Body of pancreas (tissue), 4 donors: ENCODE results near the gene SLC25A21. TPM values are rescaled to one million over a fixed set of nuclear protein-coding genes. Genes with fewer than 3 reads are reported as not detected.
"Not testable (repeated sequence)": the region's sequence is repeated elsewhere in the genome, so short reads cannot be mapped to it uniquely, and the experiment has no call there.

Experiments used
- ATAC-seq: fragments of 150-250 bp; one replicate; pipeline ENCODE4 v1.9.1; 2016
- DNase-seq, 4 donors: peaks; one replicate each; pipeline ENCODE4 v3.0.0-alpha.2; 2019
- H3K27ac ChIP-seq, 4 donors: fragments of 200-600 bp; sonication (generic); 1 replicate in 3 of 4; 2 replicates in 1 of 4; pipeline versions ENCODE4 v1.5.1 to v1.6.1; 2016 to 2019; ENCODE audit warnings: mild to moderate bottlenecking in 1 of 4, mixed read lengths in 1 of 4, moderate library complexity in 1 of 4
- H3K27me3 ChIP-seq, 2 donors: fragments of 200-600 bp; sonication (generic); one replicate each; pipeline ENCODE4 v1.6.0; 2016; ENCODE audit warnings: mild to moderate bottlenecking in 1 of 2
- H3K36me3 ChIP-seq, 2 donors: fragments of 200-600 bp; sonication (generic); replicated peaks in 1 of 2; 2 replicates each; pipeline ENCODE4 v1.5.1; 2016; ENCODE audit warnings: low read depth in 2 of 2; ENCODE audit not compliant: insufficient read depth in 1 of 2
- H3K4me1 ChIP-seq: fragments of 200-600 bp; sonication (generic); one replicate; pipeline ENCODE4 v1.6.0; 2016
- H3K4me3 ChIP-seq, 2 donors: fragments of 200-600 bp; sonication (generic); 1 replicate in 1 of 2; 2 replicates in 1 of 2; pipeline ENCODE4 v1.5.1; 2016 to 2019
- H3K9me3 ChIP-seq, 3 donors: fragments of 200-600 bp; sonication (generic); 1 replicate in 2 of 3; 2 replicates in 1 of 3; pipeline ENCODE4 v1.5.1; 2016
- POLR2A ChIP-seq, 3 donors: fragments of 450-650 bp; IDR thresholded peaks; one replicate each; pipeline ENCODE4 v1.6.1; 2016; ENCODE audit warnings: antibody characterized with exemption in 3 of 3, mild to moderate bottlenecking in 2 of 3
- WGBS, 2 donors: methylation state at CpG; one replicate each; pipeline ENCODE4 v1.1.5; 2017; 5-methylcytosine and 5-hydroxymethylcytosine counted together
- intact Hi-C: fragments of 100-400 bp; cut with DNase I; formaldehyde crosslinking; loops from one replicate; pipeline ENCODE4 v1.15.1; 2023
- total RNA-seq, 2 donors: library from RNA; depleted of rRNA; stranded (reverse); fragments of >200 nt; gene quantifications; one replicate each; pipeline ENCODE4 v1.1.0, GENCODE V29; 2016
- TF ChIP-seq, protein P1 (sequence below), 7 experiments: fragments of 450-650 bp in 4 of 7; fragments of 200-600 bp in 3 of 7; sonication (generic) in 3 of 7; IDR thresholded peaks; one replicate each; pipeline ENCODE4 v1.5.1; 2016 to 2019; ENCODE audit warnings: antibody characterized with exemption in 7 of 7

SLC25A21 gene
- total RNA-seq, 2 donors from 2014 or later = not detected

DNA sequence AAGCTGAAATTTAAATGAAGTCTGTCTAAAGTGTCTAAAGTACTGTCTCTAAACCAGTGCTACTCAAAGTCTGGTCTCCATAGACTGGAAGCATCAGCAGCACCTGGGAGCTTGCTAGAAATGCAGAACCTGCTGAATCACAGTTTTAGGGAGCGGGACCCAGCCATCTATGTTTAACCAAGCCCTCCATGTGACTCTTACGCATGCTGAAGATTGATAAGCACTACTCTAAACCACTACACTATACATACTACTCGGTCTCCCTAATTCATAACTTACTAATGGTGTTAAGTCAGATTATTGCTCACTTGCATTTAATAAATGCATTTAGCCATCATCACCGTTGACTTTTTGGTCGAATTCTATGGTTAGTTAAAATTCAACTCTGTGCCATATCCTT, 88.8 kb downstream of the SLC25A21 start:
- no peaks in the 10 kb centered on the region for H3K36me3 ChIP-seq
- H3K9me3 ChIP-seq = no peaks in the 10 kb centered on the region
- DNase-seq (no peak), ATAC-seq (no peak)
- H3K27me3 ChIP-seq = no peaks in the 10 kb centered on the region
- 48 to 50% methylated on average over 5 of the region's 5 CpGs for WGBS, 2 donors
- peaks cover 6% of the 10 kb centered on the region for H3K4me1 ChIP-seq
- no peak overlapping the region for H3K4me3 ChIP-seq
- H3K27ac ChIP-seq = no peak overlapping the region
- intact Hi-C loops = no loop called here
- TF ChIP-seq, protein P1, sequence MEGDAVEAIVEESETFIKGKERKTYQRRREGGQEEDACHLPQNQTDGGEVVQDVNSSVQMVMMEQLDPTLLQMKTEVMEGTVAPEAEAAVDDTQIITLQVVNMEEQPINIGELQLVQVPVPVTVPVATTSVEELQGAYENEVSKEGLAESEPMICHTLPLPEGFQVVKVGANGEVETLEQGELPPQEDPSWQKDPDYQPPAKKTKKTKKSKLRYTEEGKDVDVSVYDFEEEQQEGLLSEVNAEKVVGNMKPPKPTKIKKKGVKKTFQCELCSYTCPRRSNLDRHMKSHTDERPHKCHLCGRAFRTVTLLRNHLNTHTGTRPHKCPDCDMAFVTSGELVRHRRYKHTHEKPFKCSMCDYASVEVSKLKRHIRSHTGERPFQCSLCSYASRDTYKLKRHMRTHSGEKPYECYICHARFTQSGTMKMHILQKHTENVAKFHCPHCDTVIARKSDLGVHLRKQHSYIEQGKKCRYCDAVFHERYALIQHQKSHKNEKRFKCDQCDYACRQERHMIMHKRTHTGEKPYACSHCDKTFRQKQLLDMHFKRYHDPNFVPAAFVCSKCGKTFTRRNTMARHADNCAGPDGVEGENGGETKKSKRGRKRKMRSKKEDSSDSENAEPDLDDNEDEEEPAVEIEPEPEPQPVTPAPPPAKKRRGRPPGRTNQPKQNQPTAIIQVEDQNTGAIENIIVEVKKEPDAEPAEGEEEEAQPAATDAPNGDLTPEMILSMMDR (IDR thresholded peaks at IDR 0.05) = no peak
- TF ChIP-seq POLR2A (IDR thresholded peaks at IDR 0.05) = no peak

DNA sequence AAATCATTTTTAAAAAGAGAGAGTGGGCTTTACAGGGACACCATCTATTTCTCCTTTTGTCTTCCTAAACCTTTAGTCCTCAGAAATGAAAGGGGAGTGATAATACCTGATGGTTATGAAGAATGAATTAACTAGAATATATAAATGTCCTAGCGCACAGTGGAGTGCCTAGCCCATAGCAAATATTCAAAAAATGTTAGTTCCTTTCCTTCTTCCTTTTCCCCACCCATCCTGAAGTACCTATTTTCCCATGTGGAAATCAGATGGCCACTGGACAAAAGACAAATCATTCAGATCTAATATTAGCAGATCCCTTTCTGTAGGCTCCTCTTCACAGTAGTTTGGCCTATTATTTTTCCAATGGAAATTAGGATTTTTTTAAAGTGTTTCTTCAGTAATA, 90.0 kb downstream of the SLC25A21 start:
- DNase-seq = no peak
- WGBS, 2 donors = 0% methylated on average over 1 of the region's 1 CpG
- no peak for ATAC-seq
- Histone ChIP-seq H3K27me3 (no peaks in the 10 kb centered on the region), H3K4me1 (no peaks in the 10 kb centered on the region), H3K27ac (no peak overlapping the region), H3K36me3 (no peaks in the 10 kb centered on the region), H3K9me3 (no peaks in the 10 kb centered on the region), H3K4me3 (no peak overlapping the region)
- no peak for TF ChIP-seq POLR2A (IDR thresholded peaks at IDR 0.05)
- TF ChIP-seq, protein P1 (IDR thresholded peaks at IDR 0.05) = no peak
- intact Hi-C loops = no loop called here

DNA sequence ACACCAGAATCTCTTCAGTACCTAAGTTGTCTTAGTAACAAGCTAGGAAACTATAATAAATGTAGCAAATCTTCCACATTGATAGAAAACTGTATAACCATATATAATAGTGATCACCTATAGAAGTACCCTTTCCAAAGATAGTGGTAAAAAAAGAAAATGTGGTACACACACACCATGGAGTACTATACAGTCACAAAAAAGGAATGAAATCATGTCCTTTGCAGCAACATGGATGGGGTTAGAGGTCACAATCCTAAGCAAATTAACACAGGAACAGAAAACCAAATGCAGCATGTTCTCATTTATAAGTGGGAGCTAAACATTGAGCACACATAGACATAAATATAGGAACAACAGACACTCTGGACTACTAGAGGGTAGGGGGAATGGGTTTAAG, 90.5 kb downstream of the SLC25A21 start:
- no peak overlapping the region for H3K4me3 ChIP-seq
- no peaks in the 10 kb centered on the region for H3K36me3 ChIP-seq
- ATAC-seq = no peak
- H3K9me3 ChIP-seq = no peaks in the 10 kb centered on the region
- H3K27me3 ChIP-seq = no peaks in the 10 kb centered on the region
- H3K4me1 ChIP-seq = no peaks in the 10 kb centered on the region
- no peak for DNase-seq
- no peak for TF ChIP-seq POLR2A (IDR thresholded peaks at IDR 0.05)
- TF ChIP-seq, protein P1 (IDR thresholded peaks at IDR 0.05) = no peak
- H3K27ac ChIP-seq = no peak overlapping the region
- intact Hi-C loops = no loop called here

DNA sequence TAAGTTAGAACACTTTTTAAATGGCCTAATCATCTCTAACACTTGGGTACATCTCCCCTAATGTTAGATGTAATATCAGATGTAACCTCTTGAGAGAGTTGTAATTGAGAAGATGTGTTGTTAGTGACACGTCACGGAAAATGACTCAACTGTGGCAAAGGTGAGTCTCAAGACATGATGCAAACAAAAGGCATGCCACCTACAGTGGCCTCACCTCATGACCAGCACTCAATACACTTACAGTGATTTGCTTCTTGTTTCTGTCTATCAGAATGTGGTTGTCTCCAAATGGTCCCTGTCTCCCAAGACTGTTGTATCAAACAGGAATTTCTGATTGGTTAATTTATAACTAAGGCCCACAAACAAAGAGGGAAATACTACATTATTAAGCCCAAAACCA, 91.2 kb downstream of the SLC25A21 start:
- 89 to 97% methylated on average over 2 of the region's 2 CpGs for WGBS, 2 donors
- H3K27me3 ChIP-seq = no peaks in the 10 kb centered on the region
- H3K4me3 ChIP-seq = no peak overlapping the region
- no peaks in the 10 kb centered on the region for H3K36me3 ChIP-seq
- H3K4me1 ChIP-seq = no peaks in the 10 kb centered on the region
- no peaks in the 10 kb centered on the region for H3K9me3 ChIP-seq
- H3K27ac ChIP-seq = no peak overlapping the region
- no peak for DNase-seq
- TF ChIP-seq, protein P1 (IDR thresholded peaks at IDR 0.05) = no peak
- no peak for TF ChIP-seq POLR2A (IDR thresholded peaks at IDR 0.05)
- no peak for ATAC-seq
- intact Hi-C loops = no loop called here

DNA sequence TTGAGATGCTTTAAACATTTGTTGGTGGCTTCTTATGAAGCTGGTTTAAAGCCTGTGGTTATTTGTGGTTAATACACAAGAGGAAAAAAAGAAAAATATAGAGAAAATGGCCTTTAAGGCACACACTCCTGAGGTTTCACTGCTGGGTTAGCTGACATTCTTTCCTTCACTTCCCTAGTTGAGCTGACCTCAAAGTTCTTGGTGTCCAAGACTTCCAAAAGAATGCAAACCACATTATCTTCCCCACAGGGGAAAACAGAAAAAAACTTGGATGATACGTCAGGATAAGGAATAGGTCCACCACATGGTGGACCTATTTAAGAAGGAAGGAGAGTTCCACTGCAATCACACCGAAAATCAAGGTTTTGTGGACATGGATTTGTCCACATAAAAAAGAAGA, 94.3 kb downstream of the SLC25A21 start:
- WGBS, 2 donors = 49 to 63% methylated on average over 2 of the region's 2 CpGs
- no peaks in the 10 kb centered on the region for H3K36me3 ChIP-seq
- no peak for DNase-seq
- no peak overlapping the region for H3K27ac ChIP-seq
- H3K4me3 ChIP-seq = no peak overlapping the region
- no peak for ATAC-seq
- no peaks in the 10 kb centered on the region for H3K4me1 ChIP-seq
- H3K27me3 ChIP-seq = no peaks in the 10 kb centered on the region
- H3K9me3 ChIP-seq = no peaks in the 10 kb centered on the region
- TF ChIP-seq, protein P1 (IDR thresholded peaks at IDR 0.05) = peak in 1 of 7 experiments; percentile 3
- no peak for TF ChIP-seq POLR2A (IDR thresholded peaks at IDR 0.05)
- intact Hi-C loops = no loop called here

DNA sequence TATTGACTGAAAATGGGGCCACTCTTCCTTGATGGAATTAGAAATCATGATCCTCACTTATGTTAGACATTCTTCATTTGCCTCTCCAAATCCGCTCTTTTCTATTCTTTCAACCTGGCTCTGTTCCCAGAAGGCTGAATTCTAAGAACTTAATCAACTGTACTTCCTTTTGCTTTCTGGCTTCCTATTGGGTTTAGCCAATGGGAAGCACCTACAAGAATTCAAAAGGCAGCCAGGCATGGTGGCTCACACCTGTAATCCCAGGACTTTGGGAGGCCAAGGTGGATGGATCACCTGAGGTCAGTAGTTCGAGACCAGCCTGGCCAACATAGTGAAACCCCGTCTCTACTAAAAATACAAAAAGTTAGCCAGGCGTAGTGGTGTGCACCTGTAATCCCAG, 98.1 kb downstream of the SLC25A21 start:
- H3K27ac ChIP-seq, H3K9me3 ChIP-seq, intact Hi-C loops, H3K36me3 ChIP-seq, H3K27me3 ChIP-seq, H3K4me1 ChIP-seq, ATAC-seq, H3K4me3 ChIP-seq, DNase-seq: not testable (repeated sequence)
- WGBS, 2 donors = 57 to 74% methylated on average over 4 of the region's 4 CpGs
